HG03103 (cell line): Measurements from ENCODE around the gene ARMH4.

Source experiments
- ATAC-seq: cut with Tn5 transposase; IDR thresholded peaks from one replicate; pipeline ENCODE4 v1.9.1; 2021; ENCODE audit warnings: low read depth; ENCODE audit not compliant: unreplicated experiment

ARMH4 gene

DNA sequence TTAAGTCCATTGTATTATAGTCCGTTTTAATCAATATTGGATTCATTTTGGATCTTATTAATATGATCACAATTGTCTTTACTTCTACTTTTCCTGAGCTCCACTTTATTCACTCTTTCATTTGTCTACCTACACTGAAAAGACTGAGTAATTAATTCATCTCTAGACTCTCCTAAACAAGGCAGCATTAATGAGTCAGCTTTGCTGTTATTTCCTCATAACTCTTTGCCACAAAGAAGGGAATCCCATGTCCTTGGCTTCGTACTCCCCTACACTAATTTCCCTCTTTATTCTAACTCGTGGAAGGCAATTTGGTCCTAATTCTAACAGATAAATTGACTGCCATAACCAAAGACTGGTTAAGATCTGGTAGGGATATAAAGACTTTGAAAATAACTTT lies 91.9 kb downstream of the ARMH4 start:
- no peak for ATAC-seq

DNA sequence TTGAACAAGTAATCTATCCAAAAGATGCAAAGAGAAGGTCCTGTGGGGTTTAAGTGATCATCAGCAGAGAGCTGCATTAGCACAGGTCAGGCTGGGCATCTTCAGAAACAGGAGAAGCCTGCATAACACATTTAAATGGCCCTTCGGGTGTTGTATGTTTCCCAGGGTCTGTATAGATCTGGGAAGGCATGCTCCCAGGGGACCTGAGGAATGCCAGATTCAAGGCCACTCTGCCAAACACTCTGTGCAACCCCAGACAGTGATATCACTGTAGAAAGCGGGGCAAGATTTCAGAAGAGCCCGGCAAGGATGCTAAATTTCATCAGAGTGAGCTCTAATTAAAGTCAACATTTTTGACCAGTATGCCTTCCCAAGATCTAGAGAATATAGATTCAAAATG lies 92.9 kb downstream of the ARMH4 start:
- ATAC-seq = no peak

DNA sequence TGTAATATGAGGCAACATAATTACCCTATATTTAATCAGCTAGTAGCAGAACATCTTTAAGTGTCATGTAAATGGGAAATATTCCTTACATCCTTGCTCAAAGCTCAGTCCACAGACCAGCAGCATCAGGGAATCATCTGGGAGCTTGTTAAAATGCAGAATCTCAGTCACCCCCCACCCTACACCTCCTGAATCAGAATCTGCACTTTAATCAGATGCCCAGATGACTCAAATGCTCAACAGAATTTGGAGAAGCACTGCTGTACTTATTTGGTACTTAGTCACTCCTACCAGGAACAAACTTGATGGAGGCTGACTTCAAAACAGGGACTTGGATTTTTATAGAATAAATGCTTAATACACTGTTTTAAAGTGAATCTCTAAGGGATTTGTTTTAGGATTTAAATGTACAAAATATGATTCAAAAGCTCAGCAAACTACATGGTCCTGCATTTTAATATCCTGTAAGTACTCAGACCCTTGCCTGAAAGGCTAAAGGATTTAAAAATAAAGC lies 96.5 kb downstream of the ARMH4 start:
- ATAC-seq = no peak

DNA sequence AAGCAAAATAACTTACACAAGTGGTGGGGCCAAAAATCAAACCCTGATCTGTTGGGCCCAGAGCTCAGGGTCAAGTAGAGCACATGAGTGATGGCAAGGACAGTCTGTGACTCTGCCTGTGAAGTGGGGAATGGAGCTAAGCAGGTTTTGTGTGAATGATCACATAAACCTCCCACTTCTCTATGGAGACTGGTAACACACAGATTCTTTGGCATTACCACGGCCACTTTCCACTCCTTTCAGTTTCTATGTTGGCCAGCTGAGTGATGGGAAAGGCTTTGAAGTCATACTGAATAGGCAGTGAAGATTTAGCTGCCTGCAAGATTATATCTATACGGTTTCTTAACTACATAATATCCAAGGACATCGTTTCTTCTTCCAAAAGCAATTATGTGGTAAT lies 97.9 kb downstream of the ARMH4 start:
- no peak for ATAC-seq

DNA sequence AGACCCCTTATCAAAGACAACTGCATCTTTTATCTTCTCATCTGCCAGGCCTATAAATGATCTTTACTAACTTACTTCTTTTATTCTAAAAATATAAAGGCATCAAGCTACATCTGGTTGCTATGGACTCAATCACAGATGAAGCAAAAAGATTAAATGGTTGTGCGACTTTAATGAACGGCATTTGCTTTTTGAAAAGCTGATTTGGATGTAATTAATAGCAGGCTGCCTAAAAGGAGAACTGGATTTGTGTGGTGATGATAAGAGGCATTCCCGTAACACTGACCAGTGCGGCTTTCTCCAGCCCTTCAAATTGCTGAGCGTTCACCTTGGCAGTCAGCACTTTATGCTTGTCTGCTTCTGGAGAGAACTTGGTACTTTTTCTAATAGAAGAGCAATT lies 103.8 kb downstream of the ARMH4 start:
- no peak for ATAC-seq

DNA sequence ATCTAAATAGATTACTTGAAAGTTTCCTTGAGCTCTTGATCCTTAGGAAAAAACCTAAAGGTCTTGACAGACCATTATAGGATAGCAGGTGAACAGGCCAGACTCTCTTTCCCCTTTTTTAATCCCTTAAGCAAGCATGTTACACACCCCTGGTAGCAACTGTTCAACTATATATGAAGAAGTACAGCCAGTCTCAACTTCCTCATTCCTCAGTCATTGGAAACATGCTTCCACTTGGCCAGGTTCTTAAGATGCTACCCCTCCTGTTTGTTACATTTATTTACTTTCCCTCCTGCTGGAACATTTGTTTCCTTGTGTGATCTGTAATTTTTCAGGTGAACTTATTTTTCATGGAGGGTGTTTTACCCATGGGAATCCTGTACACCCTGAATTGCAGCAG lies 124.1 kb downstream of the ARMH4 start:
- ATAC-seq = no peak

DNA sequence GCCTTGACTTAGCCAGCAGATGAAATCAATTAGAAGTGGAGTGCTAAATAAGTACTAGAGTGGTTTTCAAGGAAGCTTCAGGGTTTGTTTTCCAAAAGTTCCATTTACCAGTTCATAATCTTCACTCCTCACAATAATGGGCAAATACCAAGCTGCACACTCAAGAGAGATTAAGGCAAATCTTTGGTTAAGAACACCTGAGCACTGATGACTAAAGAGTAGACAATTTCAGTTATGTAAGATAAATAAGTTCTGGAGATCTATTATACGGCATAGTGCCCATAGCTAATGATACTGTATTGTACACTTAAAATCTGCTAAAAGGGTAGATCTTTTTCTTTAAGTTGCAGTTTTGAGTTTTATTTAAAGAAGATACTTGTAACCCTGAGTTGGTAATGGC lies 125.0 kb downstream of the ARMH4 start:
- no peak for ATAC-seq

DNA sequence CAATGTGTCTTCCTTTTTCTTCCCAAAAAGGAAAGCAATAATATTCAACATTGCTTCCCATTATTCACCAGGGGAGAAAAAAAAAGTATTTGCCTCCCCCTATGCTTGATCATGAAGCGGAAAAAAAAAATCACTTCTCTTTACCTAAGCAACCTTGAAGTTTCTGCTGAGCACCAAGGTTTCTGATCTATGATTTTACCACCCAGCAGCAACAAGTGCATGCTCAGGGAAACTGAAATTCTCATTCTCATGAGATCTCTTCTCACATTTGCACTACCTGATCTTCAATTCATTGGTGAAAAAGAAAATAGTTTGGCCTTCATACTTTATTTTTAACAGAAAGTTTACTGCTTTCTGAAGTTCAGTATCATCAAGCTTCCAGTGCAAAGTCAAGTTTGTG lies 125.8 kb downstream of the ARMH4 start:
- no peak for ATAC-seq

DNA sequence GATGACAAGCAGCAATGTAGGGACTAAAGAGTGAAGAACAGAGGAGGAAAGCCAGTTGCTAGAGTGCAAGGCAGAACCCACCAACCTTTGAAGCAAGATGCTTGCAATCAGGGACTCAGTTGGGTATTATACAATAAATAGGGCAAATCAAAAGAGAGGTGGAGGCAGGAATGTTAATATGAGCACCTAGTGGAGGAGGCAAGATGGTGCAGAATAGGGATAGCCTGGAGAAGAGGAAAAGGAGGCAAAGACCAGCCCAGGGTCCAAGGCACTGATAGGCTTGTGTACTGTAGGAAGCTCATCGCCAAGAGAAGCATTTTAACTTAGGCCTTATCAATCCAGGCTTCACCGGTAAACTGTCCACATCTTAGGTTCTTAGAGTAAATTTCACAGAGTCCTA lies 137.2 kb downstream of the ARMH4 start:
- no peak for ATAC-seq

DNA sequence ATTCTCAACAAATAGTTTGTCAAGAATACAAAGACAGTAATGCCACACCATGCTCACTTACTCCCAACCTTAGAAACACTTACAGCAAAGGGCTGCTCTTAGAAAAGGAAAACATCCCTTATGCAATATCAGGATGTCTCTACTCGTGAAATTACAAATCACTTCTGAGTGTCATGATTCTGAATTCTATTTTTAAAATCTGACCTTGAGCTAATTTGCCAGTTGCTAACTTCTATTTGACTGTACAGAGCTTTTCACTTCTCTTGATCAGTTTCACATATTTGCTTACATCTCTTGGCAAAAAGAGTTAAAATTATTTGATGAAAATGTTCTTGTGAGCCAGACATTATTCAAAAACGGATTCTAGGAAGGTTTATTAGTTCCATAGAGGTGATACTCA lies 149.4 kb downstream of the ARMH4 start:
- no peak for ATAC-seq

DNA sequence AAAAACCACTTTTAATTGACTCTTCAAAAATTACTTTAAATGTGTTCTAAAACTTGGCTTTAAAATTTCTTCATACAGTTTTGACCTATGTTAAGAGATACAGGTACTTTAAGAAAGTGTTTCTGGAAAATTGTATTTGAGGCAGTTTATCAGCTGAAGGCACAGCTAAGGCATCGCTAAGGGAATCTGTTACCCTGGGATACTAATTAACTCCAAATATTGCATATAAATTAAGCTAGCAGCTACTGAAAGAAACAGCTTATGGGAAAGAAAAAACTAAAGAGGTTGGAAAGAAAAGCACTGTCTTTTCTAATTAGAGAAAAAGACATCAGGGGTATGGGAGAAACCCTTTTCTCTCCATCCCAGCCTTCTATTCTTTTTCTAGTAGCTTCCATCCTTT lies 152.0 kb downstream of the ARMH4 start:
- no peak for ATAC-seq

DNA sequence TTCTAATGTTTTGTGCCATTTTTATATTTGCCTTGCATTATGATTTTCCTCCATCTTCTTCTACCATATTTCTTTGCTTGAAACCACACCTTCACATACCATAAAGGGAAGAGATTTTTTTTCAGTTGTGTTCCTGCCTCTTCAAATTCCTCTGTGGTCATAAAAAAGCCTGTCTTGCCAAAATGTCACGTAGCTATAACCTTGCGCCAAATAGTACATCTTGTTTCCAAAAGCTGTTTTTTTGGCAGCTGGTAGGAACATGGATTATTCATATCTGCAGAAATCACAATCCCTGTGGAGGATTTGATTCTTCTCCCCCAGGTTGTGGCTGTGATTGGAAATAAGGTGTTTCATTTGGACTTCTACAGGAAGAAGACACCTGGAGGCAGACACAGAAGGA lies 152.5 kb downstream of the ARMH4 start:
- no peak for ATAC-seq

DNA sequence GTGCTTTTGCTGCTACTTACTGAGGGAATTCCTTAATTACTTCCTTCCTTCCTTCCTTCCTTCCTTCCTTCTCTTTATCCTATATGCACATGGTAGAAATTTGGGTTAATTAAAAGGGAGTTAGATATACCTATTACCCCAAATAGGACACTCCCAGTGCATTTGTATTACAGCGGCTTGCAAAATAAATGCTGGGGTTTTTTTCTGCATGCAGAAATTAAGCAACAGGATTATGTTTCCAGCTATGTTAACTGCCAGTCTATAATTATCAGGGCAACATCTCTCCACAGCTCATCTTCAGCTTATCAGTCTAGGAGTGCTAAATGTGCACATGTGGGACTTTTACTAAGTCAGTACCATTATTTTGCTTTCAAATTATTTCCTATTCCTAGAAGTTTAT lies 153.2 kb downstream of the ARMH4 start:
- ATAC-seq = no peak

DNA sequence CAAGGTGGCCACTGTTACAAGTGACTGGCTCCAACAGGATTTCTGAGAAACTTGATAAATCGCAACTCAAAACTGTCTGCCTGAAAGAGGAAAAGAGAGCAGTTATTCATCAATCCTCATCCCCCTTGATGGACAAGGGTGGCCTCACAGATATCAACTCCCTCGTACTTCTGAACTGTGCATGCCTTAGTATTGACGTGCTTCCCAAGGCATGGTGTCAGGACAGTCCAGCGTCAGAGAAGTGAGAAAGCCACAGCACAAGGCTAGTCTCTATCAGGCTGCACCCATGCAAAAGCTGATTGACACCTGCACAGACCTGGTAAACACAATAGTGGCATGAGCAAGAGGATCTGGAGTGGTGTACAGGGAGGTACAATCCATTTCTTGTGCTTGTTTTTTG lies 160.7 kb downstream of the ARMH4 start:
- ATAC-seq = no peak

DNA sequence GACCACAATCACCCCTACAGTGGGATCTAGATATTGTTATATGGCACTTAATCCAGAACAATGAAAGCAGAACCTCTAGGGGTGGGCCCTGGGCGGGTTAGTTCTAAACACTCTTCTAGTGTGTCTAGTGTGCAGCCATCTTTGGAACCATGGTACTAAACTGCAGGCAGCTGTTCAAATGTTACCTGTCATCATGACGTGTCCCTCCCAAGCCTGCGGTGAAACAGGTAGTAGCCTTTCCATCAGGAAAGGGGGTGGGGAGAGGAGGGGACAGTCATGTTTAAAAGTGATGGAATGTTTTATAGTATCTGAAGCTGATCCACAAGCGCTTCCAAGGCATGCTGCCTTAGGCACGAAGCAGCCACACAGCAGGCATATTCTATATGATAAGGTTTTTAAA lies 163.6 kb downstream of the ARMH4 start:
- ATAC-seq = no peak

DNA sequence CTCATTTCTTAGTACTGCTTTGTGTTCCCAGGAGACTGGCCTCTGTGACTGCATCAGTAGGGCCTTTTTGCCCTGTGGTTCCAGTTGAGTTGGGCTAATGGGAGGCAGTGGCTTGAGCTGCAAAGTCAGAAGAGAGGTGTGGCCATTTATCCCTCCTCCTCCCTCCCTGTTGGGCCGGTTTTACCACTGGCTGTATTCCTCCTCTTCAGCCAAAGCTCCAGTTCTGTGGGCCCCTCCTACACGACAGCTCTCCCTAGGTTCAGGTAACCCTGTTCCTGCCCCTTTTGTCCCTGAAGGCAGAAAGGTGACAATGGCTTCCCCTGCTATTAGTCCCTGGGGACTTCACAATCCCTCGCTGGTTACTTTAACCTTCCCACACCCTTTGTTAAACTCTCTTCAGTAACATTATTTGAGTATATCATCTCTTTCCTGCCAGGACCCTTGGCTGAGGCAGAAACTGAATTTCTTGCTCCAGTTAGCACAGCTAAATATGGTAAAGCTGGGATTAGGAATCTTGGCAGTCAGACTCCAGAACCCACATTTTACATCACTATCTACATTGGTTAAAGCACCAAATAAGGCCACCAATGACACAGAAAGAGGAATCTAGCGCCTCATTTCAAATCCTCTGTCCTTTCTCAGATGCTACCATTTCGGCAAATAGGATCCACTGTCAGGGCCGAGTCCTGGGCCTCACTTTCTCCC lies 164.3 kb downstream of the ARMH4 start:
- ATAC-seq = no peak

DNA sequence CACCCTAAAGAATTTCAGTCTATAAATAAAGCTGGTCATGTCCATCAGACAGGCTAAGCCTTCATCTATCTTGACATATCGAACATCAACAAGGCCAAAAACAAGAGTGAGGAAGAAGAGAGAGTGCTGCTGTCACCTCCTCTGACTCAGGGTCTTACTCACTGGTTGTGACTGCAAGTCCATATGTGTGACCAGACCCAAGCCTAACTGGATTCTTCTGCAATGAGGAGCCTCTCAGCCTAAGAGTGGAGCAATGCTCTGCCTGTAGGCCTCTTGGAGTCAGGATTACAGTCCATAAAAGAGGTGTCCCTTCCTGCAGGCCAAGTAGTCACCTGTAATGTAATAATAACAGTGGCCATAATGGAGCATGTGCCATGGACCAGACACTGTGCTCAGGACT lies 165.0 kb downstream of the ARMH4 start:
- no peak for ATAC-seq

DNA sequence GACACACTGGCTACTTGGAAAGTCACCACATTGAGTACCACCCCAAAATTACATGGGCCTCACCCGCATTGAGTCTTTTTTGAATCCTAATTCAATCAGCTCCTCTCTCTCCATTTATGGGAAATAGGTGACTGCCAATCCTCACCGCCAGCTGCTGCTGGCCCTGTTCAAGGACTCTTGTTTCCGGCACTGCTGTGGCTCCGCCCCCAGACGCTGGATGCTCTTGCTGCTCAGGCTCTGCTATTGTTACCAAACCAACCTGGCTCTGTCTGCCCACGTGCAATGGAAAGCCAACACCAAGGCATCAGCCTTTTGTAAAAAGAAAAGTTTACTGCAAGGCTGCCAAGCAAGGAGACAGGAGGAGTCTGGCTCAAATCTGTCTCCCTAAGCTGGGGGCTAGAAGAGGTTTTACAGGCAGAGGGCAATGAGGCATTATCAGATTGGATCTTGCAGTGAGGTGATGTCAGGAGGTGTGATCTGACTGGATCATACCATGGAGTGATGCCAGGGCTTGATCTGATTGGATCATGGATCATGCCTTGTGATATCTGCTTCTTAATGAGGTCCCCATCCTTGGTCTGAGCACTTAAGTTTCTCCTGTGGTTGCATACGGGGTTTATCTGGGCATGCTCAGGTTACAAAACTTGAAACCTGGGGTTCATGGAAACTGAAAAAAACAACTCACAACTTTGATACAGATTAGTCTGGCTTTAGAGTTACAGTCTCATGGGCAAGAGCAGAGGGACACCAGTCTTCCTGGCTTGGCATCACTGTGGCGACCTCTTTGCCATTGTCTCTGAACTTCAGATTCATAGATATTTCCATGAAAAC lies 169.0 kb downstream of the ARMH4 start:
- ATAC-seq = no peak

DNA sequence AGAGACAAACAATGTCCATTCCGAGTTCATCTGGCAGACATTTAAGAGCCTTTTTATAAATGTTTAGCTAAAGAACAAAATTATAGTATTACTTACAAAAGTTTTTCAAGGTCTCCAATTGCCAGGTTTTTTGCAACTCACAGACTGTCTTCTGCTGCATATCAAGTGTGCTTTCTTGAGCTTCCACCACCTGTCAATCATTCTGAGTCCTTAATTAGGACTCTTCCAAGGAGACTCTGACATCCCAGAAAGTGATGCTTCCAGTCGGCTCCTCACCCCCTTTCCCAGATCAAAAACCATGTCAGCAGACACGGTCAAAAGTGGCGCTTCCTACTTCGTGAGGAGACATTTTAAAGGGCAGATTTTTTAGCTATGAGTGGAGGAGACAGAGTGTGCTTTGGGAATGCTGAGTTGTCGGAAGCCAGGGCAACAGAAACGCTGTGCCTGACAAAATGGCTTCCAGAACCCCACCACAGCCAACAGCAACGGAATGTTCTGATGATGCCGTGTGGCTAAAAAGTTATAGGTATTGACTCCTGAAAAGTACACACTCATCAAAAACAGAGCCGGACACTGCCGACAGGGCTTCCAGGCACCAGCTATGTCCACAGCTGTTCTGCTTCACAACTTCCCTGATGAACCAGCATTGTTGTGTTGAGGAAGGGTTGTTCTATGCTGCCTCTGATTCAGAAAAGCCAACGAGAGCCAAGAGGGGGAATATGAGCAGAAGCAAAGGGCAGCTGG lies 170.0 kb downstream of the ARMH4 start:
- no peak for ATAC-seq

DNA sequence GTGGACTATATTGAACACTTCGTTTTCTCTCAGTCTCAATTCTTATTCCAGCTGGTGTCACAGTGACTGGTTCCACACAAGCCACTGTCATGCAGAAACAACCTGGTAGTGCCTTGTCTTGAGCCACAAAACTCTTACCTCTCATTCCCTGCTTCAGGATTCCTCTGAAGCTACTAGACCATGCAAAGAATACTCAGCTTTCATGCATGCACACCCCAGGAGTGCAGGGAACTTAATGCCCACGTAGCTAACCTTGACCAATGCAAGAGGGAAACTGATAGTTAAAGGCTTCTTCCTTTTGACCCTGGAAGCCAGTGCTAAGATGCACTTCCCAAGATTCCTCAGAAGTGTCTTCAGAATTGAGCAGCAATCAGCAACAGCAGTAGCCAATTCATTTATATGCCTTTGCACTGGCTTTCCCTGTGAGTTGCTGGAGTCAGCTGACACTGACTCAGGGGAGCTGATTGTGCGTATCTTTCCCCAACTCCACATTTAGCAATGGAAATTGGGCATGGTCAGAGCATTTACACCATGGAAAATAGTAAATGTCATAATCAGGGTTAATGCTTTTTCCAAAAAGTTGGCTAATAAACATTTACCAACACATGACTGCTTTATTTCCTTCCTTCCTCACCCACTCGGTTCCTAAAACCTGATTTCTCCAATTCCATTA lies 172.5 kb downstream of the ARMH4 start:
- ATAC-seq = no peak

DNA sequence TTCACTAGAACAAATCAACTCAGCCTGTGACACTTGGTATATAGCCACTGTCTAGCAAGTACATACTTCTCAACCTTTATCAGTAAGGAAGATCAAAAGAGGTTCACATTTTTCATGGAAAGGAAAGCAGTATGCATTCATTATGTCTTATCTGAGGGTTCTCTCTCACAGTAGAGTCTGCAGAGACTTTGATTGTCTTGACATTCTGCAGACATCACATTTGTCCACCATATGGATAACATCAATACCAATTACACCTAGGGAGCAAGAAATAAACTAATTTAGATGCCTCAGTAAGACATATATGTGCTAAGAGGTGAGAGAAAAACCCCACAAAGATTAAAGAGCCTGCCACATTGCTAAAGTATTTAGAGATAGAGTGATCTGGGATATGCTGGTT lies 175.3 kb downstream of the ARMH4 start:
- ATAC-seq = no peak
